ENCODE data around the gene HECTD4.

HECTD4 gene

GRCh38 chr12:112322441-112322840 is 59.8 kb downstream of the HECTD4 start:
- DNase-seq (ENCODE audit: low read depth in 2 of 2), result no peak

GRCh38 chr12:112321245-112321644 is 61.0 kb downstream of the HECTD4 start:
- DNase-seq (ENCODE audit: low read depth in 2 of 2), result no peak

GRCh38 chr12:112319395-112319794 is 62.8 kb downstream of the HECTD4 start:
- no peak for DNase-seq (ENCODE audit: low read depth in 2 of 2)

GRCh38 chr12:112317481-112317880 is 64.8 kb downstream of the HECTD4 start:
- no peak for DNase-seq (ENCODE audit: low read depth in 2 of 2)

GRCh38 chr12:112314981-112315380 is 67.2 kb downstream of the HECTD4 start:
- DNase-seq (ENCODE audit: low read depth in 2 of 2), result no peak

- no peak for DNase-seq (ENCODE audit: low read depth in 2 of 2)
These were observed 72.4 kb downstream of the HECTD4 start for GRCh38 chr12:112309797-112310196.

GRCh38 chr12:112308652-112309051 is 73.6 kb downstream of the HECTD4 start:
- DNase-seq (ENCODE audit: low read depth in 2 of 2), result no peak

GRCh38 chr12:112308161-112308560 is 74.1 kb downstream of the HECTD4 start:
- DNase-seq (ENCODE audit: low read depth in 2 of 2), result no peak

- no peak for DNase-seq (ENCODE audit: low read depth in 2 of 2)
These were observed 74.8 kb downstream of the HECTD4 start for GRCh38 chr12:112307317-112308011.

- DNase-seq (ENCODE audit: low read depth in 2 of 2), result no peak
These were observed 76.3 kb downstream of the HECTD4 start for GRCh38 chr12:112305951-112306350.

- DNase-seq (ENCODE audit: low read depth in 2 of 2), result no peak
These were observed 77.8 kb downstream of the HECTD4 start for GRCh38 chr12:112304436-112304835.

- DNase-seq (ENCODE audit: low read depth in 2 of 2), result no peak
These were observed 78.4 kb downstream of the HECTD4 start for GRCh38 chr12:112303799-112304198.

- peak in 1 of 2 donors; percentile 16 for DNase-seq (ENCODE audit: low read depth in 2 of 2)
These were observed 79.2 kb downstream of the HECTD4 start for GRCh38 chr12:112303004-112303403.

- DNase-seq (ENCODE audit: low read depth in 2 of 2), result no peak
These were observed 82.5 kb downstream of the HECTD4 start for GRCh38 chr12:112299704-112300103.

GRCh38 chr12:112297188-112297587 is 85.0 kb downstream of the HECTD4 start:
- DNase-seq (ENCODE audit: low read depth in 2 of 2), result no peak

- DNase-seq (ENCODE audit: low read depth in 2 of 2), result no peak
These were observed 86.0 kb downstream of the HECTD4 start for GRCh38 chr12:112296183-112296582.

GRCh38 chr12:112294793-112295192 is 87.4 kb downstream of the HECTD4 start:
- no peak for DNase-seq (ENCODE audit: low read depth in 2 of 2)

- no peak for DNase-seq (ENCODE audit: low read depth in 2 of 2)
These were observed 93.6 kb downstream of the HECTD4 start for GRCh38 chr12:112288638-112289037.

GRCh38 chr12:112285600-112286401 is 96.4 kb downstream of the HECTD4 start:
- DNase-seq (ENCODE audit: low read depth in 2 of 2), result no peak

GRCh38 chr12:112283546-112283945 is 98.7 kb downstream of the HECTD4 start:
- DNase-seq (ENCODE audit: low read depth in 2 of 2), result no peak

- no peak for DNase-seq (ENCODE audit: low read depth in 2 of 2)
These were observed 99.3 kb downstream of the HECTD4 start for GRCh38 chr12:112282920-112283319.

GRCh38 chr12:112275836-112276235 is 106.4 kb downstream of the HECTD4 start:
- DNase-seq (ENCODE audit: low read depth in 2 of 2), result no peak

GRCh38 chr12:112275207-112275606 is 107.0 kb downstream of the HECTD4 start:
- DNase-seq (ENCODE audit: low read depth in 2 of 2), result no peak
